ENCODE data around the gene CEMIP.

The CEMIP gene

GRCh38 chr15:80823120-80823519, 44.0 kb downstream of the CEMIP start:
- no peak overlapping the region for H3K4me3 Mint-ChIP-seq
- H3K27ac Mint-ChIP-seq = no peak overlapping the region

GRCh38 chr15:80823995-80824394, 44.8 kb downstream of the CEMIP start:
- Mint-ChIP-seq H3K36me3 (ENCODE audit: insufficient read depth) (no peaks in the 10 kb centered on the region), H3K9me3 (no peaks in the 10 kb centered on the region), H3K4me1 (ENCODE audit: low read depth in 2 of 2) (no peaks in the 10 kb centered on the region), H3K27ac (no peak overlapping the region), H3K4me3 (no peak overlapping the region), H3K27me3 (peaks cover 0 to 54% of the 10 kb centered on the region in 2 donors)
- DNase-seq (no peak), ATAC-seq (replicated peaks) (no peak)

More at GRCh38 chr15:80823120-80823519, 44.0 kb downstream of the CEMIP start:
- no peak for DNase-seq
- Mint-ChIP-seq H3K9me3 (no peaks in the 10 kb centered on the region), H3K36me3 (ENCODE audit: insufficient read depth) (no peaks in the 10 kb centered on the region), H3K27me3 (peaks cover 2 to 63% of the 10 kb centered on the region in 2 donors), H3K4me1 (ENCODE audit: low read depth in 2 of 2) (no peaks in the 10 kb centered on the region)
- ATAC-seq (replicated peaks) = no peak

GRCh38 chr15:80825361-80826030, 46.3 kb downstream of the CEMIP start:
- Mint-ChIP-seq H3K27ac (no peak overlapping the region), H3K27me3 (peaks cover 0 to 44% of the 10 kb centered on the region in 2 donors), H3K9me3 (no peaks in the 10 kb centered on the region), H3K4me3 (no peak overlapping the region), H3K4me1 (ENCODE audit: low read depth in 2 of 2) (no peaks in the 10 kb centered on the region), H3K36me3 (ENCODE audit: insufficient read depth) (no peaks in the 10 kb centered on the region)
- no peak for ATAC-seq (replicated peaks)
- no peak for DNase-seq

- no peaks in the 10 kb centered on the region for H3K9me3 Mint-ChIP-seq
- H3K4me3 Mint-ChIP-seq = no peak overlapping the region
- peaks cover 7 to 26% of the 10 kb centered on the region in 2 donors for H3K27me3 Mint-ChIP-seq
- H3K4me1 Mint-ChIP-seq (ENCODE audit: low read depth in 2 of 2) = no peaks in the 10 kb centered on the region
- ATAC-seq (replicated peaks) (no peak), DNase-seq (no peak)
- no peak overlapping the region for H3K27ac Mint-ChIP-seq
- H3K36me3 Mint-ChIP-seq (ENCODE audit: insufficient read depth) = no peaks in the 10 kb centered on the region
Measured at GRCh38 chr15:80828796-80829195, 49.6 kb downstream of the CEMIP start.

- Mint-ChIP-seq H3K4me1 (ENCODE audit: low read depth in 2 of 2) (no peaks in the 10 kb centered on the region), H3K9me3 (no peaks in the 10 kb centered on the region), H3K36me3 (ENCODE audit: insufficient read depth) (no peaks in the 10 kb centered on the region), H3K27me3 (peaks cover 14 to 31% of the 10 kb centered on the region in 2 donors), H3K4me3 (no peak overlapping the region), H3K27ac (no peak overlapping the region)
- ATAC-seq (replicated peaks) = no peak
- no peak for DNase-seq
Measured at GRCh38 chr15:80830677-80831076, 51.5 kb downstream of the CEMIP start.

- no peak overlapping the region for H3K4me3 Mint-ChIP-seq
- no peaks in the 10 kb centered on the region for H3K36me3 Mint-ChIP-seq (ENCODE audit: insufficient read depth)
- ATAC-seq (replicated peaks) = no peak
- peaks cover 16 to 36% of the 10 kb centered on the region in 2 donors for H3K27me3 Mint-ChIP-seq
- no peak overlapping the region for H3K27ac Mint-ChIP-seq
- no peak for DNase-seq
- no peaks in the 10 kb centered on the region for H3K4me1 Mint-ChIP-seq (ENCODE audit: low read depth in 2 of 2)
- no peaks in the 10 kb centered on the region for H3K9me3 Mint-ChIP-seq
Measured at GRCh38 chr15:80831192-80831591, 52.0 kb downstream of the CEMIP start.

GRCh38 chr15:80831606-80832224, 52.5 kb downstream of the CEMIP start:
- DNase-seq = no peak
- Mint-ChIP-seq H3K4me3 (no peak overlapping the region), H3K4me1 (ENCODE audit: low read depth in 2 of 2) (no peaks in the 10 kb centered on the region), H3K27ac (no peak overlapping the region), H3K36me3 (ENCODE audit: insufficient read depth) (no peaks in the 10 kb centered on the region), H3K27me3 (peaks cover 22 to 41% of the 10 kb centered on the region in 2 donors), H3K9me3 (no peaks in the 10 kb centered on the region)
- ATAC-seq (replicated peaks) = no peak

GRCh38 chr15:80832686-80833085, 53.5 kb downstream of the CEMIP start:
- Mint-ChIP-seq H3K4me1 (ENCODE audit: low read depth in 2 of 2) (no peaks in the 10 kb centered on the region), H3K9me3 (no peaks in the 10 kb centered on the region), H3K27ac (no peak overlapping the region), H3K36me3 (ENCODE audit: insufficient read depth) (no peaks in the 10 kb centered on the region), H3K4me3 (no peak overlapping the region), H3K27me3 (peaks cover 29 to 51% of the 10 kb centered on the region in 2 donors)
- DNase-seq (no peak), ATAC-seq (replicated peaks) (no peak)

GRCh38 chr15:80834402-80834801, 55.2 kb downstream of the CEMIP start:
- peaks cover 44 to 68% of the 10 kb centered on the region in 2 donors for H3K27me3 Mint-ChIP-seq
- H3K4me3 Mint-ChIP-seq = no peak overlapping the region
- DNase-seq (no peak), ATAC-seq (replicated peaks) (no peak)
- no peaks in the 10 kb centered on the region for H3K4me1 Mint-ChIP-seq (ENCODE audit: low read depth in 2 of 2)
- H3K27ac Mint-ChIP-seq = no peak overlapping the region
- H3K9me3 Mint-ChIP-seq = no peaks in the 10 kb centered on the region
- no peaks in the 10 kb centered on the region for H3K36me3 Mint-ChIP-seq (ENCODE audit: insufficient read depth)

GRCh38 chr15:80834906-80835305, 55.7 kb downstream of the CEMIP start:
- Mint-ChIP-seq H3K4me1 (ENCODE audit: low read depth in 2 of 2) (no peaks in the 10 kb centered on the region), H3K9me3 (no peaks in the 10 kb centered on the region), H3K36me3 (ENCODE audit: insufficient read depth) (no peaks in the 10 kb centered on the region), H3K27ac (no peak overlapping the region), H3K4me3 (no peak overlapping the region), H3K27me3 (peaks cover 47 to 73% of the 10 kb centered on the region in 2 donors)
- ATAC-seq (replicated peaks) (no peak), DNase-seq (no peak)

- H3K27ac Mint-ChIP-seq = no peak overlapping the region
- no peaks in the 10 kb centered on the region for H3K4me1 Mint-ChIP-seq (ENCODE audit: low read depth in 2 of 2)
- ATAC-seq (replicated peaks) (no peak), DNase-seq (no peak)
- H3K36me3 Mint-ChIP-seq (ENCODE audit: insufficient read depth) = no peaks in the 10 kb centered on the region
- no peak overlapping the region for H3K4me3 Mint-ChIP-seq
- H3K27me3 Mint-ChIP-seq = peaks cover 51 to 77% of the 10 kb centered on the region in 2 donors
- H3K9me3 Mint-ChIP-seq = no peaks in the 10 kb centered on the region
Measured at GRCh38 chr15:80835336-80835735, 56.2 kb downstream of the CEMIP start.

GRCh38 chr15:80836223-80836622, 57.1 kb downstream of the CEMIP start:
- ATAC-seq (replicated peaks) (no peak), DNase-seq (no peak)
- no peaks in the 10 kb centered on the region for H3K9me3 Mint-ChIP-seq
- no peaks in the 10 kb centered on the region for H3K36me3 Mint-ChIP-seq (ENCODE audit: insufficient read depth)
- peaks cover 47 to 79% of the 10 kb centered on the region in 2 donors for H3K27me3 Mint-ChIP-seq
- no peak overlapping the region for H3K27ac Mint-ChIP-seq
- H3K4me1 Mint-ChIP-seq (ENCODE audit: low read depth in 2 of 2) = no peaks in the 10 kb centered on the region
- no peak overlapping the region for H3K4me3 Mint-ChIP-seq

- no peaks in the 10 kb centered on the region for H3K4me1 Mint-ChIP-seq (ENCODE audit: low read depth in 2 of 2)
- H3K36me3 Mint-ChIP-seq (ENCODE audit: insufficient read depth) = no peaks in the 10 kb centered on the region
- H3K9me3 Mint-ChIP-seq = no peaks in the 10 kb centered on the region
- peaks cover 52 to 81% of the 10 kb centered on the region in 2 donors for H3K27me3 Mint-ChIP-seq
- DNase-seq = no peak
- no peak for ATAC-seq (replicated peaks)
- no peak overlapping the region for H3K27ac Mint-ChIP-seq
- H3K4me3 Mint-ChIP-seq = no peak overlapping the region
Measured at GRCh38 chr15:80837006-80837405, 57.8 kb downstream of the CEMIP start.

- Mint-ChIP-seq H3K9me3 (no peaks in the 10 kb centered on the region), H3K4me1 (ENCODE audit: low read depth in 2 of 2) (peaks cover 0 to 3% of the 10 kb centered on the region in 2 donors), H3K27ac (no peak overlapping the region), H3K27me3 (peaks cover 59 to 91% of the 10 kb centered on the region in 2 donors), H3K36me3 (ENCODE audit: insufficient read depth) (no peaks in the 10 kb centered on the region), H3K4me3 (no peak overlapping the region)
- DNase-seq = no peak
- ATAC-seq (replicated peaks) = no peak
Measured at GRCh38 chr15:80838012-80838411, 58.8 kb downstream of the CEMIP start.

Measured in effector memory CD8-positive, alpha-beta T cell (primary cell).